IgD-negative memory B cell (primary cell): Measurements from ENCODE around the gene RGS17. TPM values are rescaled to one million over a fixed set of nuclear protein-coding genes. Genes with fewer than 3 reads are reported as not detected.

Experiments used
- H3K27ac Mint-ChIP-seq, 3 donors: one replicate each; pipeline ENCODE4 v1.8.0; 2020 to 2022; ENCODE audit warnings: mild to moderate bottlenecking in 3 of 3, mixed read lengths in 3 of 3, moderate library complexity in 1 of 3
- H3K27me3 Mint-ChIP-seq: one replicate; pipeline ENCODE4 v1.8.0; 2021; ENCODE audit warnings: mixed read lengths
- H3K36me3 Mint-ChIP-seq: one replicate; pipeline ENCODE4 v1.8.0; 2020; ENCODE audit warnings: mild to moderate bottlenecking, mixed read lengths
- H3K4me1 Mint-ChIP-seq, 3 donors: one replicate each; pipeline ENCODE4 v1.8.0; 2020 to 2022; ENCODE audit warnings: mixed read lengths in 3 of 3, mild to moderate bottlenecking in 1 of 3
- H3K4me3 Mint-ChIP-seq, 4 donors: one replicate each; pipeline ENCODE4 v1.8.0; 2020 to 2022; ENCODE audit warnings: mild to moderate bottlenecking in 4 of 4, mixed read lengths in 4 of 4, moderate library complexity in 3 of 4
- H3K9me3 Mint-ChIP-seq, 3 donors: one replicate each; pipeline ENCODE4 v1.8.0; 2020 to 2021; ENCODE audit warnings: mixed read lengths in 3 of 3, mild to moderate bottlenecking in 1 of 3
- polyA plus RNA-seq: library from polyadenylated mRNA; unstranded; fragments of 300-500 nt; fragmentation: Illumina TruSeq; gene quantifications from one replicate; pipeline ENCODE4 v1.2.3, GENCODE V29; 2021

Gene RGS17, protein sequence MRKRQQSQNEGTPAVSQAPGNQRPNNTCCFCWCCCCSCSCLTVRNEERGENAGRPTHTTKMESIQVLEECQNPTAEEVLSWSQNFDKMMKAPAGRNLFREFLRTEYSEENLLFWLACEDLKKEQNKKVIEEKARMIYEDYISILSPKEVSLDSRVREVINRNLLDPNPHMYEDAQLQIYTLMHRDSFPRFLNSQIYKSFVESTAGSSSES
- polyA plus RNA-seq: 0.05 TPM

DNA sequence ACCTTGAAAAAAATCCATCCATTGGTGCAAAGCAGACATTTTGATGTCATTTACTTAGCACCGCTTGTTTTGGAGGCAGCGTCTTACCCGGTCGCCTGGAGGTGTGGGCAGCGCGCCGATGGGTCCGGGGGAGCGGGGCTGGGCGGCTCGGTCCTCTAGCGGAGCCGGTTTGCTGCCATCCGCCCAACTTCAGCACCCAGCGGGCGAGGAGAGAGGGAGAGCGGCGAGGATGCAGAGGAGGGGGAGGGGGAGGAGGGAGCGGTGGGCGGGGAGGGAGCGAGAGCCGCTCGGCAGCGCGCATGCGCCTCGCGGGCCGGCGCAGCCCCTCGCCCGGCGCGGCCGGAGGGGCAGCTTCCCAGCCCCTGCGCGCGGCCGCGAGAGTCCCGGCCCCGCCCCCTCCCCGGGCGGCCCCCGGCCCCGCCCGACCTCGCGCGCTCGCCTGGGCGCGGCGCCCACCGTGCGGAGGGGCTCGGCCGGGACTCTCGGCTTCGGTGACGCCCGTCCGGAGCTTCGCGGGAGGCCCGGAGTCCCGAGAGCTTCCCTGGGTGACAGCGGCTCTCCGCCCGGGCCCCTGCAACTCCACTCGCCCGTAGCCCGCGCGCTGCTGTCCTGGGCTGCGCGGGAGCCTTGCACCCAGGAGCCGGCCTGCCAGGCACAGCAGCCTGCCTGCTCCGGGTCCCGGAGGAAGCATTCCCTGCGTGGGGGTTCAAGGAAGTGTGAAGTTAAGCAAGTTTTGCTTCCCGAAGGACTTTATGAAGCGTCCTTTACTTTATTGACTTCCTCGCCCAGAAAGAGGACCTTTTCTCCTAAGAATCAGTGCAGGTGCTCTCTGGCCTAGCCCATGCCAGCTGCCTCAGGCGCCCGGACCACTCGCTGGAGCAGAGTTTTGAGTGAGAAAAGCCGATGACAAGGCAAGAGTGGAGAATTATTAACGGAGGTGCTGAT is at the start of gene RGS17:
RGS17 (minus strand) TSS at position 246 of the 945 bp plus-strand sequence. CDS start 87,264 bp downstream, outside the sequence.
- Mint-ChIP-seq H3K9me3 (peaks cover 3 to 6% (median 4%) of the 10 kb centered on the region in 3 donors), H3K4me3 (peak within 1 kb of the TSS; percentile 74 to 88 (median 81)), H3K27ac (peak within 1 kb of the TSS in 1 of 3 donors; percentile 5), H3K36me3 (no peaks in the 10 kb centered on the region), H3K4me1 (peaks cover 5 to 12% (median 11%) of the 10 kb centered on the region in 3 donors), H3K27me3 (peaks cover 26% of the 10 kb centered on the region)

DNA sequence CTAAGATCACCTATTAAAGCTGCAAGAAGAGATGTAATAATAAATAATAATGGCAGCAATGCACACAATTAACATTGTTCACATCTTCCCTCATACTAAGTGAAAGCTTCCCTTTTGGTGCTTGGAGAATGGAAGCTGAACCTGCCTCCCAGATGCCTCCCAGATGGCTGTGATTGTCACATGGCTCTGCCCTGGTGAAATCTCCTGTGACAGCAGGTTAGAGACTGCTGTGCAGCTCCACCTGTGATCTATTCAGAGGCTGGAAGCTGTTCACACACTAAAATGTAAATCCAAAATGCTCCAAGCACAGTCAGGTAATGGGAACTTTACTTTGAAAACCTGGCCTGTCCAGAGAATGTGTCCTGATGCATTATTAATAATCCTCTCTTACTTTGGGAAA is 41.7 kb upstream of the RGS17 start:
- H3K4me1 Mint-ChIP-seq: no peaks in the 10 kb centered on the region
- H3K27ac Mint-ChIP-seq: no peak overlapping the region
- peaks cover 4% of the 10 kb centered on the region in 3 donors for H3K9me3 Mint-ChIP-seq
- H3K36me3 Mint-ChIP-seq: peaks cover 2% of the 10 kb centered on the region
- H3K4me3 Mint-ChIP-seq: no peak overlapping the region
- H3K27me3 Mint-ChIP-seq: no peaks in the 10 kb centered on the region

DNA sequence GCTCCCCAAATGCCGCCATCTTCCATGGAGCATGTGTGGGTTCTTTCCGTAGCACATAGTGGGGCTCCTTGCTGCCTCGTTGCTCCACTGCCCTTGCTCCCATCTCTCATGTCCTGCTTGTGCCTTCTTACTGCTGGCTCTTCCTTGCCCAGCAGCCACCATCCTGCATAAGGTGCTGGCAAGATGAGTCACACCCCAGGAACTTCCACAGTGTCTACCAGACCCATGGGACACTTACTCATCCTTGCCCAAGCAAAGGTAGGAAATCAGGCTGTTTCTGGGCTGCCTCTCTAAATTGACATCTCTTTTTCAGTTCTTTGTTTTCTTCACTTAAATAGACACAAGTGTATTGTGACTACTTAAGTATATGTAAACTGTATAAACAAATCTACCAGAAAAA is 39.4 kb upstream of the RGS17 start:
- Mint-ChIP-seq H3K4me1 (no peaks in the 10 kb centered on the region), H3K27me3 (no peaks in the 10 kb centered on the region), H3K9me3 (peaks cover 4 to 5% (median 4%) of the 10 kb centered on the region in 3 donors), H3K27ac (no peak overlapping the region), H3K4me3 (no peak overlapping the region), H3K36me3 (peaks cover 2% of the 10 kb centered on the region)

DNA sequence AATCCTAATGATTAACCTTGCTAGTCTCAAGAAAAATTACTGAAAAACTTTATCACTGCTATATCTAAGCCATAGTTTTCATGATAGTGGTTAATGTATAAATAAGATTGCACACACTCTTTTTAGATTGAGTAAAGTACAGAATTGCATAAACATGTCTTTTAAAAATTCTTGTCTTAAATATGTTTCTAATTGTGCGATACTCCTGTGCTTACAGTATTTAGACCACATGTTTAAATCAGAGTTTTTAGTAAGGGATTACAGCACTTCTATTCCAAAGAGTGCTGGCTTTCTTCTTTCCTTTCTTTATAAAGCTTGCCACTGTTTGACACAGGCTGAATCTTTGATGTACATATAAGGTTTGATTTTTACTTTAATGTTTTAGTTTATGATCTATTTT is 36.8 kb upstream of the RGS17 start:
- Mint-ChIP-seq H3K4me1 (no peaks in the 10 kb centered on the region), H3K27ac (no peak overlapping the region), H3K36me3 (peaks cover 2% of the 10 kb centered on the region), H3K9me3 (peaks cover 4 to 8% (median 4%) of the 10 kb centered on the region in 3 donors), H3K27me3 (no peaks in the 10 kb centered on the region), H3K4me3 (no peak overlapping the region)

DNA sequence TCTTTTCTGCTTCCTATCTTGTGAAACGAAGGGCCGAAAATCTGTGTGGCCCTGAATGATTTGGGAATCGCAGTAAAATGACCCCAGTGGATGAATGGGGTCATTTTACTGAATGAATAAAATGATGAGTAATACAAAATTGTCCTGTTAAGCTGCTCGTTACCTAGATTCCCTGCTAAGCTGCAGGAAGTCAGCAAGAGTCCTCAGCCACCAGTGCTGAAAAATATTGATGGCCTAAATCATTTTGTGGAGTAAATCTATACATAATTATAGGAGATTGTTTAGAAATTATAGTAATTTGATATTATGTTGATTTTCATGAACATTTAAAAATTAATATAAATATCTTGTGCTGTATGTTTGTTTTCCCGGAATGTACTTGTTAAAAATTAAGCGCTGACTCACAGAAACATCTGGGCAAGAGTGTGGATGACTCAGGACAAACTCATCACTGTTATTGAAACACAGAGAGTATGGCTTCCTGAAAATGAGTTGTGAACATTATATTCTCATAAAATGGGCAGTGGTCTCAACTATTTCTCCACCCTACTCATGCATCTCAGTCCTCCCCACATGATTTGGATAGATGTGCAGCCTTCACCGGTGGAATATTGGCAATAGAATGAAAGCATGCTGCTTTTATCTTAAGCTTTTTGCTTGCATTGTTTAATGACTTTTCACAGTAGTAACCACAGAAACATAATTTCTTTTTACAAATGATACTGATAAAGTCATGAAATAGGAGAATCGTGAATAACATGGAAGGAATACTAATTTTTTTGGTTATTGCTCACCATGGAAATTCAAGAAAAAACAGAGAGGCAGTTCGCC is 36.2 kb upstream of the RGS17 start:
- Mint-ChIP-seq H3K4me1 (no peaks in the 10 kb centered on the region), H3K36me3 (peaks cover 2% of the 10 kb centered on the region), H3K27ac (no peak overlapping the region), H3K4me3 (no peak overlapping the region), H3K27me3 (no peaks in the 10 kb centered on the region), H3K9me3 (peaks cover 4 to 8% (median 4%) of the 10 kb centered on the region in 3 donors)

DNA sequence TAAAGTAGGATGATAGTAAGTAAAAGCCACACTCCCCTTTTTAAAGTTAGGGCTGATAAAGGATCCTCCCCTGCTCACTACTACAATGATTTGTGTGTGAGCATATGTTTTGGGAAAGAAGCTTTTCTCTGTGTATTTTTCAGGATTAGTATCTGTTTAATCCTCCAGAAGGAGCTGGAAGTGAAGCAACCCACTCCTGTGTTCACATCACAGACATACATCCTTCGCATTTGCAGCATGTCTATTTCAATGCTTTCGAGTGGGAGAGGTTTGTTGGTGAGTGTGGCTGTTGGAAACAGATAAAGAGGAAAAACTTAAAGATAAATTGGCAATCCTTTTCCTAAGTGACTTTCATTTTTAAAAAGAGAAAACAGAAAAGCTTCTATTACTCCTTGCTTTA is 31.6 kb upstream of the RGS17 start:
- Mint-ChIP-seq H3K4me1 (no peaks in the 10 kb centered on the region), H3K27me3 (peaks cover 2% of the 10 kb centered on the region), H3K4me3 (no peak overlapping the region), H3K9me3 (peaks cover 0 to 4% (median 0%) of the 10 kb centered on the region in 3 donors), H3K27ac (no peak overlapping the region), H3K36me3 (no peaks in the 10 kb centered on the region)

DNA sequence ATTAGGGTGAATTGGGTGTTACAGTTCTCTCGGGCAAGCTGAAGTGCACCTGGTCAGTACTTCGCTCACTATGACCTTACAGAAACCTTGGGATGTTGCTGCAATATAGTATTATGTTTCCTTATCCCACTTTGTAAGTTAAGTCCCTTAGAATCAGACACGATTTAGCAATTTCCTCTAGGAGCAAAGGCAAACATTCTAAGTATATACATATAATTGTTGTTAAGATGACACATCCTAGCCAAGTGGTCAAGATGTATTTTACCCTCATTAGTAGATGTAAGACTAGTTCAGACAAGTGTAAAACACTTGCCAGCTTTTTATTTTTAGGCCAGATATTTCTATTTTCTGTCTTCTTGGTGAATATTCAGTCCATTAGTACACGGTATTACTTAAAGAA is 31.1 kb upstream of the RGS17 start:
- Mint-ChIP-seq H3K9me3 (peaks cover 0 to 4% (median 0%) of the 10 kb centered on the region in 3 donors), H3K4me1 (no peaks in the 10 kb centered on the region), H3K36me3 (no peaks in the 10 kb centered on the region), H3K27me3 (peaks cover 2% of the 10 kb centered on the region), H3K4me3 (no peak overlapping the region), H3K27ac (no peak overlapping the region)

DNA sequence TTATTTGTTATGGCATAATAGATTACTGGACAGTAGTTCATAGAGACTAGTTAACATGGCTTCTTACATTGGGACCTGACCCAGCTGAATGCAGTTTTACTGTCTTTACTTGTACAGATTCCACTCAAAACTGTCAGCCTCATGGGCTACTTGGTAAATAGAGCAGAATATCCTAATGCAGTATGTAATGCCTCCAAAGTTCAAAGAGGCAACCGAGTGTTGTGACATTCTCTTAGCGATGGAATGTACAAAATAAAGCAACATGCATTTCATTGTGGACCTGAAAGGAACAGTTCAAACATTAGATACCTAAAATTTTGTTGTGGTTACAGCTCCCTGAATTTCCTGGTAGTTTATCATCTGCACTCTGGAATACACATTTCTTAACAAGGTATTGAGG is 29.1 kb upstream of the RGS17 start:
- Mint-ChIP-seq H3K27ac (no peak overlapping the region), H3K9me3 (peaks cover 0 to 2% (median under 1%) of the 10 kb centered on the region in 3 donors), H3K4me1 (no peaks in the 10 kb centered on the region), H3K4me3 (no peak overlapping the region), H3K27me3 (peaks cover 4% of the 10 kb centered on the region), H3K36me3 (no peaks in the 10 kb centered on the region)

DNA sequence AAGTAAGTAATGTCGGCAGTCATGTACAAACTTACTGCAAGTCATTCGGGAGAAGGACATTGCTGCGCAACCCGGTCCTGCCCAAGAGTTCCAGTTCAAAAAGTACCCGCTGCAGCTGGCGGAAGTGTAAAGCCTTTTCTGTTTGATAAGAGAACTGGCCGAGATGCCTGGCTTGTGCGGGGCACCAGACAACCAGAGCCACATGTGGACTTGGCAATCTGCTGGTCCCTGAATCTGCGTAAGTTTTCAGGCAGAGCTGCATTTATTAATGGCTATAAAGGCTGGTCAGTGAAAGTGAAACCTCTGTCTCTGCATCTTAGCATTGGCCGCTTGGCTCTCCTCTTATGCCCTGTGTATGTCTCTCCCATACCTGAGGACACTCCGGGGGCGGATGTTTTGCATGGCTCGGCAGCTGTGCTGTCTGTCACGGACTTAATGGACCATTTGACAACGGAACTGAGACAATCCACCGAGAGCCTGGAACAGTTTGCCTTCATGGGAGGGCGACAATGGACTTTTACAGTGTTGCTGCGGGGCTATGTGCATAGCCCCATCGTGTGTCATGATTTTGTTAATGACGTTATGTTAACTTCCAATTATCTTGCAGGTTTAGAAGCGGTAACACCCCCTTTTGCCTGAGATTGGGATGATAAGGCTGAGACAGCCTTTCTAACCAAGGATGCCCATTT is 19.8 kb upstream of the RGS17 start:
- Mint-ChIP-seq H3K27me3 (peaks cover 2% of the 10 kb centered on the region), H3K9me3 (peaks cover 0 to 2% (median 0%) of the 10 kb centered on the region in 3 donors), H3K27ac (no peak overlapping the region), H3K4me1 (no peaks in the 10 kb centered on the region), H3K4me3 (no peak overlapping the region), H3K36me3 (no peaks in the 10 kb centered on the region)

DNA sequence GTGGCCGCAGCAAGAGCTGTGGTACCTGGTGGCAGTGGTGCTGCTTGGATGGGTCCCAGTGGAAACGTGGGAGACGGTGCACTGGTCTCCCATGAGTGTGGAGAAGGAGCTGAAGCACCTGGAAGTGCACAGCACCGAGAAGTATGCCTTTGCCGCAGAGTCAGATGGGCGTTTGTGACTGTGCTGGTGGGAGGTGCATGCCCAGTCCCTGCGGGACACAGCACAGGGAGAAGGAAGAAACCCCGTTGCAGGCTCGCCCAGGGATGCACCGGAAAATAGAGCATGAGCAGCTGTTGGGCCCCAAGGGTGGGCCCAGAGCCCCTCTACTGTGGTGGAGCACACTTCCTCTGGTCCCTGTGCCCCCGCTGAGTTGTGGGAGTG is 19.3 kb upstream of the RGS17 start:
- no peaks in the 10 kb centered on the region for H3K36me3 Mint-ChIP-seq
- no peaks in the 10 kb centered on the region for H3K9me3 Mint-ChIP-seq
- no peaks in the 10 kb centered on the region for H3K27me3 Mint-ChIP-seq
- H3K4me3 Mint-ChIP-seq: no peak overlapping the region
- no peaks in the 10 kb centered on the region for H3K4me1 Mint-ChIP-seq
- no peak overlapping the region for H3K27ac Mint-ChIP-seq

DNA sequence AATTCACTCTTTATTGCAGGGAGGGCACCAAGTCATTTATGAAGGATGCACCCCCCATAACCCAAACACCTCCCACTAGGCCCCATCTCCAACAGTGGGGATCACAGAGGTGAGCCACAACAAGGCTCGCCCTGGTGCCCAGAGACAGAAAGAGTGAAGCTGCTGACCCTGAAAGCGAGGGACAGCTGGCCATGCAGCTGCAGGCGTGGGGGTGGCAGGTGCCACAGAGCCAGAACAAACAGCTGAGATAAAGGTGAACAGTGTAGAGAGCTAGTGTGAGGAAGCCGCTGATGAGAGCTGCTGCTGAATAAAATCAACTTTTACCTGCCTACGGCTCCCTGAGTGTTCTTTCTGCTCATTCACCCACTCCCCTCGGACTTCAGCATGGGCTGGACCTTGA is 18.8 kb upstream of the RGS17 start:
- no peaks in the 10 kb centered on the region for H3K27me3 Mint-ChIP-seq
- H3K4me1 Mint-ChIP-seq: no peaks in the 10 kb centered on the region
- H3K36me3 Mint-ChIP-seq: peaks cover under 1% of the 10 kb centered on the region
- no peak overlapping the region for H3K4me3 Mint-ChIP-seq
- H3K27ac Mint-ChIP-seq: no peak overlapping the region
- no peaks in the 10 kb centered on the region for H3K9me3 Mint-ChIP-seq

DNA sequence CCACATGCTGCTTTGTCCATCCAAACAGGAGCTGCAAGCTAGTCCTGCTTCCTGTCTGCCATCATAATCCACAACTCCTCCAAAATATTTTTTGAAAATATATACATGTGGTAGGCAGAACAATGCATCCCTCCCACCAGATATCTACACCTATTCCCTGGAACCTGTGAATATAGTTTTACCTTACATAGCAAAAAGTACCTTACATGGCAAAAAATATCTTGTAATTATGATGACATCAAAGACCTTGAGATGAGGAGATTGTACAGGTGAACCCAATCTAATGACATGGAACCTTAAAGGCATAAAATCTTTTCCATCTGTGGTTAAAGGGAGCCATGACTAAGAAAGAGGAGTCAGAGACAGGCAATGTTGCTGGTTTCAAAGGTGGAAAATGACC is 15.3 kb upstream of the RGS17 start:
- no peaks in the 10 kb centered on the region for H3K9me3 Mint-ChIP-seq
- H3K27me3 Mint-ChIP-seq: no peaks in the 10 kb centered on the region
- peaks cover 2% of the 10 kb centered on the region for H3K36me3 Mint-ChIP-seq
- H3K4me1 Mint-ChIP-seq: no peaks in the 10 kb centered on the region
- no peak overlapping the region for H3K27ac Mint-ChIP-seq
- H3K4me3 Mint-ChIP-seq: no peak overlapping the region

DNA sequence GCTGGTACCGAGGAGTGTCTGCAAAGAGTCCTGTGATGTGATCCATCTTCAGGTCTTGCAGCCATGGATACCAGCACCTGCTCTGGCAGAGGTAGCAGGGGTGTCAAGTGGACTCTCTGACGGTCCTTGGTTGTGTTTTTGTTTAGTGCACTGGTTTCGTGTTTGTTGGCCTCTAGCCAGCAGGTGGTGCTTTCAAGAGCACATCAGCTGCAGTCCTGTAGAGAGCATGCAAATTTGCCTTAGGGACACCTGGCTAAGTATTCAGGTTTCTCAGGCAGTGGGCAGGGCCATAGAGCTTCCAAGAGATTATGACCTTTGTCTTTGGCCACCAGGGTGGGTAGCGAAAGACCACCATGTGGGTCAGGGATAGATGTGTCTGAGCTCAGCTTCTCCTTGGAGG is 14.5 kb upstream of the RGS17 start:
- Mint-ChIP-seq H3K4me3 (no peak overlapping the region), H3K27me3 (no peaks in the 10 kb centered on the region), H3K27ac (peak overlapping the region in 1 of 3 donors; percentile 19), H3K4me1 (no peaks in the 10 kb centered on the region), H3K9me3 (no peaks in the 10 kb centered on the region), H3K36me3 (peaks cover 2% of the 10 kb centered on the region)

DNA sequence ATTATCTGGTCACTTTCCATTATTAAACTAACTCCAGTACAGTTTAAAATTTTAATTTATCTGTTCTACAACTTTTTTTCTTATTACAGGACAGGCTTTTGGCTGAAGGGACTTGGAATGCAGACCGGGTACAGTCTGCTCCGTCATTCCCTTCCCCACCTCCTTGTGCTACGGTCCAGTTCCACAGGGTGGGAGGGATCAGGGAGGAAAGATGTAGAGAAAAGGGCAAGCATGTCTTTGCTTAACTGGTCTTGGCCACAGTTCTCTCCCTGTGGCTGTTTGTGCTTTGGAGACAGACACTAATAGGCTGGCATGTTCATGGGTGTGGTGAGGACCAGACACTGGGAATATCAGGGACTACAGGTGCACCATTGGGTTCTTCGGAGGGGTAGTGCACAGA is 12.1 kb upstream of the RGS17 start:
- no peak overlapping the region for H3K27ac Mint-ChIP-seq
- H3K36me3 Mint-ChIP-seq: peaks cover 2% of the 10 kb centered on the region
- H3K4me1 Mint-ChIP-seq: no peaks in the 10 kb centered on the region
- no peaks in the 10 kb centered on the region for H3K9me3 Mint-ChIP-seq
- H3K4me3 Mint-ChIP-seq: no peak overlapping the region
- no peaks in the 10 kb centered on the region for H3K27me3 Mint-ChIP-seq
